HG02981 (cell line): ENCODE data around the gene GBF1.
"Not testable (repeated sequence)": the region's sequence is repeated elsewhere in the genome, so short reads cannot be mapped to it uniquely, and the experiment has no call there.

Source experiments
- ATAC-seq: cut with Tn5 transposase; IDR thresholded peaks from one replicate; pipeline ENCODE4 v1.9.1; 2021; ENCODE audit warnings: mild to moderate bottlenecking, moderate library complexity; ENCODE audit not compliant: unreplicated experiment

The GBF1 gene

DNA sequence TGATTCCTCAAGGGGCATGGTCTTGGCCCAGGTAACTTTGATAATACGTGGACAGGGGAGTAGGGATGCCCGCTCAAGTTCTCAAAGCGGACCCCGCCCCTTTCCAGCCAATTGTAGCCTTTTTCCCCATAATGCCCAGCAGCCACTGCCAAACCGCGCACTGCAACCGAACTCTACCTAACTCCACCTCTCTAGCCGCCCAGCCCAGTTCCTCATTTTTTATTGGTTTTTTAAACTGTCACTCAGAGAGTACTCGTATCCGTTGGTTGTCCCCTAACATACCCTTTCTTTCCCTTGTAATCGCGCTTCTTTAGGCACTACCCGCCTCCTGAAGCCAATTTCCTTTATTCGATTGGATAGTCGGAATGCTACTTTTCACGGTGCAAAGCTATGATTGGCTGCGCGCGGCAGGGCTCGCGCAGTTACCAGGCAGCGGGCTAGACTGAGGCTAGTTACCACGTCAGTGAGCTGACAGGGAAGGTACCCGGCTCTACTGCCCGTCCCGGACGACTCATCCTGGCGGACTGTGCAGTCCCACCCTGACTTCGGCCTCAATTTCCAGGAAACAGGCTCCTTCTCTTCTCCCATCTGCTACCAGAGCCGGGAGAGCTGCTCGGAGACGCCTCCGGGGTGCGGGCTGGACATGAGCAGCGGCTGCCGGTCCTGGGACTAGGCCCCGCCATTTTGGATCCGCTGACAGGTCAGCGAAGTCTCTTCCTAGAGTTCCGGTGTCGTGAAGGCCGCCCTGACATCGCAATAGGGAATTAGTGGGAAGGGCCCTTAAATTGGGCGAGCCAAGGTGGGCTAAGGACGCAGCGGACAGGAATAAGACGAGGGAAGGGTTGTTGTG is at the start of gene GBF1:
GBF1 (plus strand) TSS at position 451 of the 850 bp plus-strand sequence. CDS start 13,407 bp downstream, outside the sequence.
- peak; percentile 87 for ATAC-seq

DNA sequence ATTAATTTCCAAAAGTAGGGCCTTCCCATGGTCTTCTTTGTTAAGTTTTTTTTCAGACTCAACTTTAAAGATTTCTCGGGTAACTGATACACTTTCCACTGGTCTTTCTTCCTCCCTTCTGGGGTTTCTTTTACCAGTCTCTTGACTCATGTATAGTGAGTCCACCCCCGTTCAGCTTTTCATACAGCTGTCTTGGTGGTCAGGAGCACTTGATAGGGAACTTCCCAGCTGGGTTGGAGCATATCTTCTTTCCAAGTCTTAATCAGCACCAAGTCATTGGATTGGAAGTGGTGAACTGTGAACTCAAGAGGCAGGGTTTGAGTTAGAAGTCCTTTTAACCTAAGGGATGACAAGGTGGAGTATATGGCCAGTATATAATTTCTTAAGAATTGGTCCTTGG is 48.4 kb upstream of the GBF1 start:
- ATAC-seq: no peak

- ATAC-seq: no peak
Observed at GRCh38 chr10:102198027-102198426, 47.3 kb upstream of the GBF1 start.

GRCh38 chr10:102200751-102201640 is 44.3 kb upstream of the GBF1 start:
- no peak for ATAC-seq

- ATAC-seq: no peak
Observed at GRCh38 chr10:102202386-102202785, 42.9 kb upstream of the GBF1 start.

DNA sequence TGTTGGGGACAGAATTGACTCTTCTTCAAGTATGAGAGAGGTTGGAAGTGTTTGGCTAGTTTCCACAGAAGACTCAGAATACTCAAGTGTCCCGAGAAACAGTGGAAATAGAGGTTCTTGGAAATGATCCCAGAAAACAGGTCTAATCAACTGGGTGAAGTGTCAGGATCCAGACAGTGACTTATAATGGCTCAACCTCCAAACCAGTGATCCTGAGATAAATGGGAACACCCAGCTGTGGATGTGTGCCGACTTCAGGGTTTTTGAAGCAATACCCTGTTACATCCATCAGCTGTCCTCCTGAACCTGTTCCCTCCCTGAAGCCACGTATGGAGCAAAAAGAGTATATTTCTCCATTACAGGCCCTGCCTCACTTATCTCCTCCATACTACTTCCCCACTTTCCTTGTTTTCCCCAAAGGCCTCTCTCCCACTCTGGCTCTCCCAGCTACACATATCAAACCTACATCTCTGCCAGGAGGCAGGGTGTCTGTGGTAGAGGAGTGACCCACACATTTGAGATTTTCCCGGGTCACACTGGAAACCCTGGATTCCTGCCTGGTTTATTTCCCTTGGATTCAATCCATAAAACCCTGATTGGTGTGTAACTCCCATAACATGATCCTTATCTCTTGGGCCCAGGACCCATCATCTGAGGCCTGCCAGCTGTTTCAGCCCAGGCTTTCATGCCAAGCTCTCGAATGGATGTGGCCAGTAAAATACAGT is 36.9 kb upstream of the GBF1 start:
- no peak for ATAC-seq

DNA sequence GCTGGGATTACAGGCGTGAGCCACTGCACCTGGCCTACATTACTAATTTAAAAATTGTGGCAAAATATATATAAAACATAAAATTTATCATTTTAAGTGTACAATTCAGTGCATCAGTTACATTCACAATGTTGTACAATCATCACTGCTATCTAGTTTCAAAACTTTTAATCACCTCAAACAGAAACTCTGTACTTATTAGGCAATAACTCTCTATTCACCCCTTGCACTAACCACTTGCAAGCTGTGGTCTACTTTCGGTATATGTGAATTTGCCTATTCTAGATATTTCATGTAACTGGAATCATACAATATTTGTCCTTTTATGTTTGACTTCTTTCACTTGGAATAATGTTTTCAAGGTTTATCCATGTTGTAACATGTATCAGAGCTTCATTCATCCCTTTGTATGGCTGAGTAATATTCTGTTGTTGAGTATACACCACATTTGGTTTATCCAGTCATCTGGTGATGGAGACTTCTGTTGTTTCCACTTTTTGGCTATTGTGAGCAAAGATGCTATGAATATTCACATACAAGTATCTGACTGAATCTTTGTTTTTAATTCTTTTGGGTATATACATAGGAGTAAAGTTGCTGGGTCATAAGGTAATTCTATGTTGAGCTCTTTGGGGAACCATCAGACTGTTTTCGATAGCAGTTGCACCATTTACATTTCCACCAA is 33.6 kb upstream of the GBF1 start:
- no peak for ATAC-seq

DNA sequence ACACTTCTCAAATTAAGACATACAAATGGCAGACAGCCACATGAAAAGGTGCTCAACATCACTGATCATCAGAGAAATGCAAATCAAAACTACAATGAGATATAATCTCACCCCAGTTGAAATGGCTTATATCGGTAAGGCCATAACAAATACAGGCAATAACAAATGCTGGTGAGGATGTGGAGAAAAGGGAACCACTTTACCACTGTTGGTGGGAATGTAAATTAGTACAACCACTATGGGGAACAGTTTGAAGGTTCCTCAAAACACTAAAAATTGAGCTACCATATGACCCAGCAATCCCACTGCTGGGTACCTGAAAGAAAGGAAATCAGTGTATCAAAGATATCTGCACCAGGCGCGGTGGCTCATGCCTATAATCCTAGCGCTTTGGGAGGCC is 31.7 kb upstream of the GBF1 start:
- not testable (repeated sequence) for ATAC-seq

DNA sequence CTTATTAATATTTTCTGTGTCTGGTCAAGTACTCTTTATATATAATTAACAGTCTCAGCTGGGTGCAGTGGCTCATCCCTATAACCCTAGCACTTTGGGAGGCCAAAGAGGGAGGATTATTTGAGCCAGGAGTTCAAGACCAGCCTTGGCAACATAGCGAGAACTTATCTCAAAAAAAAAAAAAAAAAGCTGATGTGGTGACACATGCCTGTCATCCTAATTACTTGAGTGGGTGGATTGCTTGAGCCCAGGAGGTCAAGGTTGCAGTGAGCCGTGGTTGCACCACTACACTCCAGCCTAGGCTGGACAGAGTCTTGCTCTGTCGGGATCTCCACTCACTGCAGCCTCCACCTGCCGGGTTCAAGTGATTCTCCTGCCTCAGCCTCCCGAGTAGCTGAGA is 26.0 kb upstream of the GBF1 start:
- ATAC-seq: no peak

DNA sequence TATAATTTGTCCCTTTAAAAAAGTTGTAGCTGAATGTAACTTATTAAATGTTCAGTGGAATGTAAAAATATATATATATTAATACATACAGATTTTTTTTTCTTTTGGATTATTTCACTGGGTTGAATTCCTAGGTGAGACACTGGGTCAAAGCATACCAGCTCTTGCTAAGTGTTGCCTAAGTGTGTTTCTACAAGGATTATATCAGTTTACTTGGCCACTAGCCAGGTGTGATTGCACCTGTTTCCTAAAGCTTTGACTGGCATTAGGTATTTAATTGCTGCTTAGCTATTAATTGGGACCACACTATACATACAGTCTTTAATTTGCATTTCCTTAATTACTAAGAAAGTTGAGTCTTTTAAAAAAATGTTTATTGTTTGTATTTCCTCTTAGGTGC is 24.7 kb upstream of the GBF1 start:
- no peak for ATAC-seq

- no peak for ATAC-seq
Observed at GRCh38 chr10:102222797-102223196, 22.5 kb upstream of the GBF1 start.

DNA sequence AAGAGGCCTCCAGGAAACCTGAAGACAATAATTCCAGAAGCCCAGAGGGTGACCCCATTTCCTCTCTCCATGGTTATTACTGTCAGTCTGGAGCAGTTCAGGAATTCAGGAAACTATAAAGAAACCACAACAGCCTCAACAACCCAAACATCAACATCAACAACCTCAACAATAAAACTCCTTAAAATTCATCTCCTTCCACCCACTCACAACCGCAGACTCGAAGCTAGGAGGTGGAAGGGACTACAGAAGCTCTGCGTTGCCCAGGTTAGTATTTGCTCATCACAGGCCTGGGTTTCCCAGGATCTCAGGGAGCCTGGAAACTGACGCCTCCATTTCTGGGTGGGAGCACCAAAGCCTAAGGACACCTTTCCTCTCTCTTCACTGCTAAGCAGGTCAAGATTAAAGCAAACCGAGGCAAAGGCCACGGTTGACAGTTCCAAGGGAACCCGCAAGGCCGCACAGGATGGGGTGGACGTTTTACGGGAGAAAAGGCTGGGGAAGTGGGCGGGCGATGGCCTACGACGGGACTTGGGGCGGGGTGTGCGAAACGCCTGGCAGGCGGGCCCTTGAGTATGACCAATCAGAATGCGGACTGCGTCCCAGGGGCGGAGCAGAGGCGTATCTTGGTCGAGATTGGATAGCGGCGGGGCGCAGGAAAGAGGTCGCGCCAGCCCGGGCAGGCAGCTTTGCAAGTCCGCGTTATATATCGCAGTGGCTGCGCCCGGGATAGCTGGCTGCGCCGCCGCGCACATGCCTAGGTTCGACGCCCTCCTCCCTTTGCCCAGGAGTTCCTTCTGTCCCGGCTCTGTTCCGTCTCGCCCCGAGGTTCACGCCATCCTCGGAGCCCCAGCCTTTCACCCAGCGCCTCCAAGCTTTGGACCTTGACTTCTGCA is 19.4 kb upstream of the GBF1 start, which contains the start of gene ELOVL3:
ELOVL3 (plus strand) TSS at position 654 of the 896 bp plus-strand sequence. CDS start 250 bp downstream, outside the sequence.
- ATAC-seq: peak; percentile 90

DNA sequence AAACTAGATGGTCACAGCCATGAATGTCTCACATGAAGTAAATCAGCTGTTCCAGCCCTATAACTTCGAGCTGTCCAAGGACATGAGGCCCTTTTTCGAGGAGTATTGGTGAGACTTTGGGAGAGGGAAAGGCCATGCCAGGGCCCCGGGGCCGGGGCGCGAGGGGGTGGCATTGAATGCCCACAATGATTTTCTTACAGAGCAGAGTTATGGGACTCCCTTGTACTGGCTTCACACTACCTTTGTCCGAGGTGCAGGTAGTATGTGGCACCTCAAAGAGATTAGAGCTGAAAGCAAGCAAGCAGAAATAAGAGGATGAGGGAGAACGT is 18.8 kb upstream of the GBF1 start:
- no peak for ATAC-seq

- no peak for ATAC-seq
Observed at GRCh38 chr10:102227050-102227449, 18.3 kb upstream of the GBF1 start.

DNA sequence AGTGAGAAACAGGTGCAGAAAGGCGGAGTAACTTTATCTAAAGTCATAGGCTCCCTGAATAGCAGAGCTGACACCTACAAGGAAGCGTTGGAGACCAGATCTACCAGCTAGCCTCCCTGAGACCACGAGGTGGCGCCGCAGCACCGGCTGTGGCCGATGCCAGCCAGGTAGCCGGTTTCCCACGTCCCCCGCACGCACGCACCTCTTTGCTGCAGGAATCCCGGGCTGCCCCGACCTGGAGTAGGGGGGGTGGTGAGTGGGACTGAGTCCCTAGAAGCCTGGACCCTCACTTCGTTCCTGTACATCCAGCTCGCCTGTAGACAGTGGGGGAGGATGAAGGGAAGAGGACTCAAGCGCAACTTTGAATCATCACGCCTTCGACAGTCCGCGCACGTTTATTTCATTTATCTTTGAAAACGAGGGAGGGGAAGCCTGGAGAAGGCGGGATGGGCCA is 15.5 kb upstream of the GBF1 start:
- no peak for ATAC-seq

DNA sequence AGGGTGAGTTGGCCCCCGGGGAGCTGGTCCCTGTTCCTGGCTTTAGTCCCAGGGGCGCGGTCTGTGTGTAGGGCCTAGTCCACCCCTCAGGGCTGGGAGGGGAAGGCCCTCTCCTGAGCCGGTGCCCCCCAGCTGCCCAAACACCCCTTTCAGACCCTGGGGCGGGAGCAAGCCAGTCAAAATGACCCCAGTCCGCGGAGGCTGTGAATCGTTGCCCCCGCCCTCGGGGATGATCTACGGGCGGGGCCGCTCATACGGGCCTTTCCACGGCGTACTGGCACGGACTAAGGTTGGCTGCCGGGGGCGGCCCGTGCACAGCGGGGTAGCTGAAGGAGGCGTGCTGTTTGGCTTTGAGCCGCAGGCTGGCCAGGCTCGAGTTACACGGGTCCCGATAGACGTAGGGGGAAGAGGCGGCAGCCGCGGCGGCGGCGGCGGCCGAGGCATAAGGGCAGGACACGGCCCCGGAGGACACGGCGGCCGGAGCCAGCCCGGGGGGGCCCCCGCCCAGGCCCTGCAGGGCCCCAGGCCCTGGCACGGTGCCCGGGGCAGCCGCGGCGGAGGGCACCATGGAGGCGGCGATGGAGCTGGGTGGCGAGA is 15.0 kb upstream of the GBF1 start:
- no peak for ATAC-seq

DNA sequence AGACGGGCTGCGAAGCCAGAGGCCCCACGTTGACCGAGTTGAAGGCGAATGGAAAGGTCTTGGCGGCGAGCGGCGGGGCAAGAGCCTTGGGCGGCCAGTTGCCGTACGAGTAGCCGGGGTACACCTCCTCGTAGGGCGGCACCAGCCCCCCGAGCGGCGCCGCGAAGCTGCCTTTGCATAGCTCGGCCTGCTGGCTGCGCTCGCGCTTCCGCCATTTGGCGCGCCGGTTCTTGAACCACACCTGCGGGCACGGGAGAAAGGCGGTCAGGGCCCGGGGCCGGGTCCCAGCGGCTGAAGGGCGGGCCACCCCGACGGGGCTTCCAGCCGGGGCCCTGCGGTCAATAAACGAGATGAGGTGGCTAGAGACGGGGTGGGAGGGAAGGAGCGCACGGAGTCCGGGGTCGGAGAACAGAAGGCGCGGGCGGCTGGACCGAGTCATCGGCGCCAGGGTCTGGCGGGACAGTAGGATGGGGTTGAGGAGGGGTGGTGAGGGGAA is 14.4 kb upstream of the GBF1 start:
- ATAC-seq: no peak

DNA sequence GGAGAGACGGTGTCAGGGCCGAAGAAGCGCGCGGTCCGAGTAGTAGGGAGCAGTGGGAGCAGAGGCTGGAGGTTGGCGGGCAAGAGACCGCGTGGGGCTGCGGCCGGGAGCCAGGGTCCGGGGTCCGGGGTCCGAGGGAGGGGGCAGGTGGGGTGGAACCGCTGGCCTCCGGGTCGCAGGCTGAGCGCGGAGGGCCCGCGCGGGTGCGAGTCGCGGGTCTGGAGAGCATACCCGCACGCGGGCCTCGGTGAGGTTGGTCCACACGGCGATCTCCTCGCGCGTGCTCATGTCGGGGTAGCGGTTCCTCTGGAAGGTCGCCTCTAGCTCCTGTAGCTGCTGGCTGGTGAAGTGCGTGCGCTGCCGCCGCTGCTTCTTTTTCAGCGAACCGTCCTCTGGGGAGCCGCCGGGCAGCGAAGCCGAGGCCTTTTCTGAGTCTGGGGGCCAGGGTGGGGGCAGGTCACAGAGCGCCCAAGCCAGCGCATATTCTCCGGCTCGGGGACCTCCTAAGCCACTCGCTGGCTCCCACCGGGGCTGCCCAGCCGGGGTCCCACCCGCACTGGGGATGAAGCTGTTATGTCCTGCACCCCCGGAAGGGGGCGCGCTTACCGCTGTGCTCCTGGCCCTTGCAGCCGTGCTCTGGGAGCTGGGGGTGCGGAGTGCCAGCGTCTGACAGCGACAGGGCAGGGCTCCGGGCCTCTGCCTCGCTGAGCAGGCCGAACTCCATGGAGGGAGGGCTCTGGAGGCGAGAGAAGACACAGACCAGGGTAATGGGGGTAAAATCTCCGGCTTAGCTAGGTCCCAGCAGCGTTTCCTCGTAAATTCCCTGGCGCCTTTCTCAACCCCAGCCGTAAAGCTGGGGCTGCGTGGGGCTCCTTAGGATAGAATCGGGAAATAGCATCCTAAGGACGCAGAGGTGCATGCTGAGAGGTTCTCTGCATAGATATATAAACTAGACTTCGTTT is 13.7 kb upstream of the GBF1 start:
- ATAC-seq: no peak
